Uterus (tissue), 4 donors: ENCODE results near the gene TRAF6. TPM values are rescaled to one million over a fixed set of nuclear protein-coding genes. Genes with fewer than 3 reads are reported as not detected.

Source experiments
- DNase-seq, 2 donors: peaks; one replicate each; pipeline ENCODE4 v3.0.0-alpha.2; 2019 to 2020
- H3K27ac ChIP-seq, 2 donors: fragments of 200-600 bp; sonication (generic); 1 replicate in 1 of 2; 2 replicates in 1 of 2; pipeline ENCODE4 v1.5.1; 2016 to 2018
- H3K27me3 ChIP-seq, 2 donors: fragments of 200-600 bp; sonication (generic); one replicate each; pipeline ENCODE4 v1.5.1; 2018 to 2019; ENCODE audit warnings: control low read depth in 1 of 2
- H3K36me3 ChIP-seq, 2 donors: fragments of 200-600 bp; sonication (generic); one replicate each; pipeline ENCODE4 v1.5.1; 2019; ENCODE audit warnings: control low read depth in 1 of 2
- H3K4me1 ChIP-seq, 2 donors: fragments of 200-600 bp; sonication (generic); one replicate each; pipeline ENCODE4 v1.5.1; 2018 to 2019; ENCODE audit warnings: control low read depth in 1 of 2
- H3K4me3 ChIP-seq, 2 donors: fragments of 200-600 bp; sonication (generic); 1 replicate in 1 of 2; 2 replicates in 1 of 2; pipeline ENCODE4 v1.5.1; 2018 to 2019; ENCODE audit warnings: mild to moderate bottlenecking in 1 of 2
- H3K9me3 ChIP-seq, 2 donors: fragments of 200-600 bp; sonication (generic); one replicate each; pipeline ENCODE4 v1.5.1; 2019; ENCODE audit warnings: control low read depth in 1 of 2
- POLR2A ChIP-seq, 2 donors: fragments of 450-650 bp; IDR thresholded peaks; one replicate each; pipeline ENCODE4 v1.6.1; 2016; ENCODE audit warnings: antibody characterized with exemption in 2 of 2, mild to moderate bottlenecking in 1 of 2, moderate library complexity in 1 of 2
- intact Hi-C: fragments of 100-400 bp; cut with DNase I; formaldehyde crosslinking; loops from one replicate; pipeline ENCODE4 v1.15.1; 2023; ENCODE audit warnings: low total_unique reads
- total RNA-seq, 4 donors: library from RNA; depleted of rRNA in 3 of 4; stranded (reverse); fragments of >200 nt in 3 of 4; gene quantifications; one replicate each; pipeline versions ENCODE4 v1.1.0 to v1.2.4, GENCODE V29; 2014 to 2023
- TF ChIP-seq, protein P1 (sequence below), 4 experiments: fragments of 200-600 bp in 2 of 4; fragments of 450-650 bp in 2 of 4; sonication (generic) in 2 of 4; IDR thresholded peaks; one replicate each; pipeline ENCODE4 v1.5.1; 2016 to 2019; ENCODE audit warnings: antibody characterized with exemption in 4 of 4, mild to moderate bottlenecking in 2 of 4, moderate library complexity in 1 of 4
- donor health status: DM: yes; HTN: yes; CAD: no.

Gene TRAF6
- total RNA-seq, 4 donors from 2014 or later = 5.1 to 22.6 (median 16.2) TPM

DNA sequence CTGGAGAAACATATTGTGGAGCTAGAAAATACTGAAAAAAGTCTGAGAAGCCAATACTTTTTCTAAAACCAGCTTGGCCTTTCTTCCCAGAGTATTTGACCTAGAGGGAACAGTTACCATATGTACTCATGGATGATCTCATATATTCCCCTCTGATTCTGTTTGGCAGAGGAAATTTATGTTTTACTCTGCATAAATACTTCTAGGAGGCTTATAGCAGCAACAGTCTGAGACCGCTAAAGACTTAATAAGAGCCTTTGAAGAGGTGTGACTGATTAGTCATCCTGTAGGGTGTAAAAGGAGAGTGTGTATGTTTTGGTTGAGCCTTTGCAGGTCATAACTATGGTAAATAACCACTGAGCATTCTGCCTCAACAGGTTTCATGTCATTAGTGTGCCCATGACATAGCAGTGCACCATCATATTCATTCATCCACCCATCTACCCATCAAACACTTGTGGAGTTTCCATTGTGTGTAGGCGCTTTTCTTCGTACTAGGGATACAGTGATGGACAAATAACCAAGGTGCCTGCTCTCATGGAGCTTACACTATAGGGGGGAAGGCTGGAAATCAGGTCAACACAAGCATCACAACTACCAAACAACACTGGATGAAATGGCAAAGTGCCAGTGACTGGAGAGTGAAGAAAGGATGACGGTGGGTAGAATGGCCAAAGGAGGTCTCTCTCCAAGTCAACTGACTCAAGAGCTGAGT is 44.5 kb downstream of the TRAF6 start:
- Histone ChIP-seq H3K4me3 (no peak overlapping the region), H3K27me3 (no peaks in the 10 kb centered on the region), H3K9me3 (no peaks in the 10 kb centered on the region), H3K36me3 (no peaks in the 10 kb centered on the region), H3K4me1 (no peaks in the 10 kb centered on the region), H3K27ac (no peak overlapping the region)
- TF ChIP-seq POLR2A (IDR thresholded peaks at IDR 0.05) = no peak
- TF ChIP-seq, protein P1, sequence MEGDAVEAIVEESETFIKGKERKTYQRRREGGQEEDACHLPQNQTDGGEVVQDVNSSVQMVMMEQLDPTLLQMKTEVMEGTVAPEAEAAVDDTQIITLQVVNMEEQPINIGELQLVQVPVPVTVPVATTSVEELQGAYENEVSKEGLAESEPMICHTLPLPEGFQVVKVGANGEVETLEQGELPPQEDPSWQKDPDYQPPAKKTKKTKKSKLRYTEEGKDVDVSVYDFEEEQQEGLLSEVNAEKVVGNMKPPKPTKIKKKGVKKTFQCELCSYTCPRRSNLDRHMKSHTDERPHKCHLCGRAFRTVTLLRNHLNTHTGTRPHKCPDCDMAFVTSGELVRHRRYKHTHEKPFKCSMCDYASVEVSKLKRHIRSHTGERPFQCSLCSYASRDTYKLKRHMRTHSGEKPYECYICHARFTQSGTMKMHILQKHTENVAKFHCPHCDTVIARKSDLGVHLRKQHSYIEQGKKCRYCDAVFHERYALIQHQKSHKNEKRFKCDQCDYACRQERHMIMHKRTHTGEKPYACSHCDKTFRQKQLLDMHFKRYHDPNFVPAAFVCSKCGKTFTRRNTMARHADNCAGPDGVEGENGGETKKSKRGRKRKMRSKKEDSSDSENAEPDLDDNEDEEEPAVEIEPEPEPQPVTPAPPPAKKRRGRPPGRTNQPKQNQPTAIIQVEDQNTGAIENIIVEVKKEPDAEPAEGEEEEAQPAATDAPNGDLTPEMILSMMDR (IDR thresholded peaks at IDR 0.05) = no peak
- no peak for DNase-seq
- intact Hi-C loops = no loop called here

DNA sequence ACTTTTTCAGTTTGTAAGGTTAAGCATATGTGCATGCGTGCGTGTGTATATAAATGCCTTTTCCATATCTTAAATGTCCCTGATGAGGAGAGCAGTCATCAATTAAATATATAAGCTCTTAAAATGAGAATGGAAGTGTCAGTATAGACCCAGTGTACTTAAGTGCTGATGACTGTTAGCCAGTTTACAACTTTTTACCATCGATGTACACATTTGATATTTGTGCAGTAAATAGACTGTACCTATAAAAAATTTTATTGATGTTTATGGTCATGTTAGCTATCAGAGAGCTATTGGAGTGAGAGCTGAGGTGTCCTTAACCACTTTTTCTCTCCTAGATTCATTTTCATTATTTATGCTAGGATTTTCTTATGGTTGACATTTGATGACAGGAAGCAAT is 45.4 kb downstream of the TRAF6 start:
- no peaks in the 10 kb centered on the region for H3K27me3 ChIP-seq
- no peaks in the 10 kb centered on the region for H3K9me3 ChIP-seq
- H3K36me3 ChIP-seq = no peaks in the 10 kb centered on the region
- no peak overlapping the region for H3K4me3 ChIP-seq
- intact Hi-C loops = no loop called here
- no peak overlapping the region for H3K27ac ChIP-seq
- H3K4me1 ChIP-seq = no peaks in the 10 kb centered on the region
- no peak for DNase-seq
- TF ChIP-seq POLR2A (IDR thresholded peaks at IDR 0.05) = no peak
- TF ChIP-seq, protein P1 (IDR thresholded peaks at IDR 0.05) = no peak

DNA sequence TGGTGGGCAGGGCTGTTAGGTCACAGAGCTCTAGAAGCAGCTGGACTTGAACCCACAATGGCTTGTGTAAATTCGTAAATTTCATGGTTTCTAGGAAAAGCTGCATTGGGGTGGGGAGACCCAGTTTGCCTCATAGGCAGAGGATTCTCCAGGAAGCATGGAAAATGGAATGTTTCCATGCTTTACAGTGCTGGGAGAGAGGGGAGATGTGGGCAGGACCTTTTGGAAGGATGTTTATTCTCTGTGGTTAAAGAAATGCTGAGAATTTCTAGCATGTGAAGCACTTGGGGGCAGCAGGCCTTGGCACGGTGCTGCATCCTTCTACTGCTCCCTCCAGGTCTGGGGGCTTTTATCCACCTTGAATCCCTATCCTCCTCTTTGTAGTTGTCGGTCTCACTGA is 46.3 kb downstream of the TRAF6 start:
- Histone ChIP-seq H3K9me3 (no peaks in the 10 kb centered on the region), H3K4me1 (no peaks in the 10 kb centered on the region), H3K27me3 (no peaks in the 10 kb centered on the region), H3K4me3 (no peak overlapping the region), H3K36me3 (no peaks in the 10 kb centered on the region), H3K27ac (no peak overlapping the region)
- intact Hi-C loops = no loop called here
- TF ChIP-seq POLR2A (IDR thresholded peaks at IDR 0.05) = no peak
- TF ChIP-seq, protein P1 (IDR thresholded peaks at IDR 0.05) = no peak
- no peak for DNase-seq

DNA sequence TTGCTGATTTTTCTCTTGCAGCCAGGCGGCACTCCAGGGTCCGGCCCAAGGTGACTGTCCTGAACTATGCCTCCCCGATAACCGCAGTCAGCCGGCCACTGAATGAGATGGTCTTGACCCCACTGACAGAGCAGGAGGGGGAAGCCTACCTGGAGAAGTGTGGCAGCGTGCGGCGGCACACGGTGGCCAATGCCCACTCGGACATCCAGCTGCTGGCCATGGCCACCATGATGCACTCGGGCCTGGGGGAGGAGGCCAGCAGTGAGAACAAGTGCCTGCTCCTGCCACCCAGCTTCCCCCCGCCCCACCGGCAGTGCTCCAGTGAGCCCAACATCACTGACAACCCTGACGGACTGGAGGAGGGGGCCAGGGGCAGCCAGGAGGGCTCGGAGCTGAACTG is 47.8 kb downstream of the TRAF6 start:
- Histone ChIP-seq H3K4me1 (no peaks in the 10 kb centered on the region), H3K27me3 (no peaks in the 10 kb centered on the region), H3K4me3 (no peak overlapping the region), H3K9me3 (no peaks in the 10 kb centered on the region), H3K36me3 (no peaks in the 10 kb centered on the region), H3K27ac (no peak overlapping the region)
- TF ChIP-seq, protein P1 (IDR thresholded peaks at IDR 0.05) = no peak
- TF ChIP-seq POLR2A (IDR thresholded peaks at IDR 0.05) = no peak
- DNase-seq = no peak
- intact Hi-C loops = no loop called here

DNA sequence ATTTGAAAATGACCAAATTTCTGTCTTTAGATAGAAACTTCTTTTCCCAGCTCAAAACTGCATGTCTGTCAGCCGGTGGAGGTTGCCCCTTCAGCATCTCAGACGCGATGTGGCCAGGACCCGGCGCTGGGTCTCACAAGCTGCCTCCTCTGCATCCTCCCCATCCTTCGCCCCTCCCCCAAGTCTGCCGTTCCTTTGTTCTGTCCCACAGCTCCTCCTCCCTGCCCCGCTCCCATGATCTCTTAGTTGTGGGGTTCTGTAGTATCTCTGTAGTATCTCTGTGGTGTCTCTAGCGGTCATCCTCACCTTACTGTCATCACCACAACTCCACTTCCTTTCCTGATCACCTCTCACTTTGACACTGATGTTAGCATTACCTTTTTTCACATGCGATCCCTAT is 49.9 kb downstream of the TRAF6 start:
- H3K9me3 ChIP-seq = no peaks in the 10 kb centered on the region
- H3K27me3 ChIP-seq = no peaks in the 10 kb centered on the region
- no peak for TF ChIP-seq POLR2A (IDR thresholded peaks at IDR 0.05)
- TF ChIP-seq, protein P1 (IDR thresholded peaks at IDR 0.05) = no peak
- intact Hi-C loops = no loop called here
- H3K4me1 ChIP-seq = no peaks in the 10 kb centered on the region
- H3K27ac ChIP-seq = no peak overlapping the region
- no peak overlapping the region for H3K4me3 ChIP-seq
- no peaks in the 10 kb centered on the region for H3K36me3 ChIP-seq
- DNase-seq = no peak
